Liver (tissue), 2 donors: ENCODE results near the gene DCTN3.

Experiments
- GABPA ChIP-seq, 2 donors: IDR thresholded peaks in 1 of 2; conservative IDR thresholded peaks in 1 of 2; 2 replicates each; pipeline ENCODE4 v1.6.1; 2016; ENCODE audit warnings: antibody characterized with exemption in 2 of 2, mild to moderate bottlenecking in 1 of 2, moderate library complexity in 1 of 2
- TF ChIP-seq, protein P1 (sequence below): IDR thresholded peaks from 2 replicates; pipeline ENCODE4 v1.6.1; 2016; ENCODE audit warnings: antibody characterized with exemption
- donor health status: healthy.

DNA sequence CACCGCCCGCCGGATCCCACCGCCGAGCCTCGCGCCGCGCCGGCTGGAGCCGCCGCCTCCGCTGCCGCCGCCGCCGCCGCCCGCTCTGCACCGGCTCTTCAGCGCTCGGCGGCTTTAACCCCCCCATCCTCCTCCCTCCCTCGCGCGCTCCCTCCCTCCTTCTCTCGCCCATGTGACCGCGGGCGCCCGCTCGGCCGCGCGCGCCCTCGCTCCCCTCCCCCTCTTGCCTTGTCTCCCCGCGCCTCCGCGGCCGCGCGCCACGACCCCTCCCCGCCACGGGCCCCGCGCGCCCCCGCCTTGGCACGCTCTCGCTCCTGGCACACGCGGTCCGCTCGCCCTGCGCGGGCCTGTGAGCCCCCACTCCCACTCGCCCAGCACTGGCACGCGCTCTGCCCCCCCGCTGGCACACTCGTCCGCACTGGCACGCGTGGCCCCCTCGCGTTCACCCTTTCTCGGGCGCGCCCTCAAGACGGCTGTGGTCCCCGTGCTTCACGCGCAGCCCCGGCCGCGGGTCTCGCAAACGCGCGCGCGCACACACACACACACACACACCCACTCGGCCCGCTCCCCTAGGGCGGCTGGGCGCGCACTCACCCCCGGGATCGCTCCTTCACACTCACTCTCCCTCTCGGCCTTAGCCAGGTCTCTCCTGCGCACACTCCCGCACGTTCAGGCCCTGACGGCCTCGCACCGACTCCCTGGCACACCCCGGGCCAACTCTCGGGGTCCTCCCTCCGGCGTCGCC, 30.5 kb downstream of the DCTN3 start, which contains the start of gene CNTFR:
- TF ChIP-seq, protein P1, sequence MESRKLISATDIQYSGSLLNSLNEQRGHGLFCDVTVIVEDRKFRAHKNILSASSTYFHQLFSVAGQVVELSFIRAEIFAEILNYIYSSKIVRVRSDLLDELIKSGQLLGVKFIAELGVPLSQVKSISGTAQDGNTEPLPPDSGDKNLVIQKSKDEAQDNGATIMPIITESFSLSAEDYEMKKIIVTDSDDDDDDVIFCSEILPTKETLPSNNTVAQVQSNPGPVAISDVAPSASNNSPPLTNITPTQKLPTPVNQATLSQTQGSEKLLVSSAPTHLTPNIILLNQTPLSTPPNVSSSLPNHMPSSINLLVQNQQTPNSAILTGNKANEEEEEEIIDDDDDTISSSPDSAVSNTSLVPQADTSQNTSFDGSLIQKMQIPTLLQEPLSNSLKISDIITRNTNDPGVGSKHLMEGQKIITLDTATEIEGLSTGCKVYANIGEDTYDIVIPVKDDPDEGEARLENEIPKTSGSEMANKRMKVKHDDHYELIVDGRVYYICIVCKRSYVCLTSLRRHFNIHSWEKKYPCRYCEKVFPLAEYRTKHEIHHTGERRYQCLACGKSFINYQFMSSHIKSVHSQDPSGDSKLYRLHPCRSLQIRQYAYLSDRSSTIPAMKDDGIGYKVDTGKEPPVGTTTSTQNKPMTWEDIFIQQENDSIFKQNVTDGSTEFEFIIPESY: no peak
- no peak for TF ChIP-seq GABPA (IDR thresholded peaks at IDR 0.05 in 1 of 2, conservative IDR thresholded peaks at IDR 0.05 in 1 of 2)
